SU-DHL-6 (cell line): Measurements from ENCODE around the gene SYNPR.

Source experiments
- H2AFZ ChIP-seq: fragments of 200-600 bp; sonication (generic); 2 replicates; pipeline ENCODE4 v1.6.1; 2014; ENCODE audit warnings: low read depth, mild to moderate bottlenecking, moderate library complexity, mixed read lengths, antibody characterized with exemption, low read length; ENCODE audit not compliant: severe bottlenecking
- H3F3A ChIP-seq: fragments of 200-600 bp; shearing (Covaris generic); 2 replicates; pipeline ENCODE4 v1.6.0; 2016; ENCODE audit warnings: antibody characterized with exemption, mild to moderate bottlenecking; ENCODE audit not compliant: insufficient read depth
- H3K27ac ChIP-seq: fragments of 200-600 bp; sonication (generic); 2 replicates; pipeline ENCODE4 v1.5.1; 2016; ENCODE audit warnings: low read depth, mild to moderate bottlenecking, low read length, moderate library complexity, mixed read lengths
- H3K27me3 ChIP-seq: fragments of 200-600 bp; sonication (generic), shearing (Covaris generic); 2 replicates; pipeline ENCODE4 v1.6.0; 2014; ENCODE audit warnings: mild to moderate bottlenecking, low read length
- H3K36me3 ChIP-seq: fragments of 200-600 bp; sonication (generic); 2 replicates; pipeline ENCODE4 v1.6.1; 2014; ENCODE audit warnings: mild to moderate bottlenecking, low read length, mixed read lengths
- H3K4me2 ChIP-seq: fragments of 300-600, 200-600 bp; shearing (Covaris generic), sonication (generic); 2 replicates; pipeline ENCODE4 v1.6.0; 2014; ENCODE audit warnings: low read length, low read depth, mild to moderate bottlenecking; ENCODE audit not compliant: poor library complexity, severe bottlenecking
- H3K4me3 ChIP-seq: fragments of 200-600 bp; sonication (generic); 2 replicates; pipeline ENCODE4 v1.5.1; 2014; ENCODE audit warnings: antibody characterized with exemption, low read length, mild to moderate bottlenecking, mixed read lengths; ENCODE audit not compliant: insufficient read depth, poor library complexity, severe bottlenecking
- H3K79me2 ChIP-seq: fragments of 200-600 bp; sonication (generic); 2 replicates; pipeline ENCODE4 v1.6.1; 2014; ENCODE audit warnings: mild to moderate bottlenecking, low read length, moderate library complexity; ENCODE audit not compliant: insufficient read depth
- H3K9ac ChIP-seq: fragments of 200-600 bp; sonication (generic); 2 replicates; pipeline ENCODE4 v1.7.0; 2014; ENCODE audit warnings: mild to moderate bottlenecking, low read length
- H3K9me2 ChIP-seq: fragments of 200-600 bp; sonication (generic); replicated peaks from 2 replicates; pipeline ENCODE4 v1.6.1; 2014; ENCODE audit warnings: low read length; ENCODE audit not compliant: insufficient read depth
- H3K9me3 ChIP-seq: fragments of 200-600 bp; sonication (generic); 2 replicates; pipeline ENCODE4 v1.6.1; 2014; ENCODE audit warnings: low read length, mixed read lengths; ENCODE audit not compliant: insufficient read depth
- H4K20me1 ChIP-seq: fragments of 200-600 bp; sonication (generic); 2 replicates; pipeline ENCODE4 v1.6.1; 2014; ENCODE audit warnings: low read depth, mild to moderate bottlenecking, antibody characterized with exemption, low read length, moderate library complexity, mixed read lengths
- EZH2phosphoT487 ChIP-seq: fragments of 200-600 bp; sonication (generic), shearing (Covaris generic); conservative IDR thresholded peaks from 2 replicates; pipeline ENCODE4 v1.6.1; 2018; ENCODE audit warnings: mild to moderate bottlenecking, antibody characterized with exemption, low read length, moderate library complexity, mixed read lengths
- TF ChIP-seq, protein P1 (sequence below): fragments of 200-600 bp; sonication (generic); IDR thresholded peaks from one replicate; pipeline ENCODE4 v1.5.1; 2017; ENCODE audit warnings: antibody characterized with exemption, mild to moderate bottlenecking, low read length, moderate library complexity; ENCODE audit not compliant: insufficient read depth, poor library complexity, severe bottlenecking

SYNPR gene

DNA sequence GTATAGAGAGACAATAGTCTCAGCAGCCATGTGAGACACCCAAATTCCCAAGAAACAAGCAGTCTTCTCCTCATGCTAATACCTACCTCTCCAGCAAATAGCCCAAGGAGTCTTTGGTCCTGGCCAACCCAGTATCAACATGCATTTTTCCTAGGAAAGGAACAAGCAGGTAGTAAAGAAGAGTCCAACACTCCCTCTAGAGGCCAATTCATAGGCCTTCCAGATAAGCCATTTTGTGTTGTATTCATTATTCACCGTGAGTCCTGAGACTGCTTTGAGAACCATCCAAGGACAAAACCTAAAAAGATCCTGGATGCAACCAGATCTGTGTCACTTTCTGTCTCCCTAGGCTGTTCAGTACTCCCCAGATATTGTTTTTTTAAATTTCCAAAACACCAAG is 310.8 kb downstream of the SYNPR start:
- H3K9me2 ChIP-seq, result no peaks in the 10 kb centered on the region
- no peaks in the 10 kb centered on the region for H3K27me3 ChIP-seq
- H3K9me3 ChIP-seq, result peaks cover 3% of the 10 kb centered on the region; the same call in 1 of the 2 replicates
- H4K20me1 ChIP-seq, result no peaks in the 10 kb centered on the region
- no peak overlapping the region for H2AFZ ChIP-seq
- H3K9ac ChIP-seq, result no peak overlapping the region
- H3K4me2 ChIP-seq, result no peak overlapping the region
- no peak overlapping the region for H3K27ac ChIP-seq
- no peak for TF ChIP-seq EZH2phosphoT487
- TF ChIP-seq, protein P1, sequence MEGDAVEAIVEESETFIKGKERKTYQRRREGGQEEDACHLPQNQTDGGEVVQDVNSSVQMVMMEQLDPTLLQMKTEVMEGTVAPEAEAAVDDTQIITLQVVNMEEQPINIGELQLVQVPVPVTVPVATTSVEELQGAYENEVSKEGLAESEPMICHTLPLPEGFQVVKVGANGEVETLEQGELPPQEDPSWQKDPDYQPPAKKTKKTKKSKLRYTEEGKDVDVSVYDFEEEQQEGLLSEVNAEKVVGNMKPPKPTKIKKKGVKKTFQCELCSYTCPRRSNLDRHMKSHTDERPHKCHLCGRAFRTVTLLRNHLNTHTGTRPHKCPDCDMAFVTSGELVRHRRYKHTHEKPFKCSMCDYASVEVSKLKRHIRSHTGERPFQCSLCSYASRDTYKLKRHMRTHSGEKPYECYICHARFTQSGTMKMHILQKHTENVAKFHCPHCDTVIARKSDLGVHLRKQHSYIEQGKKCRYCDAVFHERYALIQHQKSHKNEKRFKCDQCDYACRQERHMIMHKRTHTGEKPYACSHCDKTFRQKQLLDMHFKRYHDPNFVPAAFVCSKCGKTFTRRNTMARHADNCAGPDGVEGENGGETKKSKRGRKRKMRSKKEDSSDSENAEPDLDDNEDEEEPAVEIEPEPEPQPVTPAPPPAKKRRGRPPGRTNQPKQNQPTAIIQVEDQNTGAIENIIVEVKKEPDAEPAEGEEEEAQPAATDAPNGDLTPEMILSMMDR, result no peak
- no peak overlapping the region for H3K4me3 ChIP-seq
- no peaks in the 10 kb centered on the region for H3F3A ChIP-seq
- H3K79me2 ChIP-seq, result no peaks in the 10 kb centered on the region
- H3K36me3 ChIP-seq, result no peaks in the 10 kb centered on the region

DNA sequence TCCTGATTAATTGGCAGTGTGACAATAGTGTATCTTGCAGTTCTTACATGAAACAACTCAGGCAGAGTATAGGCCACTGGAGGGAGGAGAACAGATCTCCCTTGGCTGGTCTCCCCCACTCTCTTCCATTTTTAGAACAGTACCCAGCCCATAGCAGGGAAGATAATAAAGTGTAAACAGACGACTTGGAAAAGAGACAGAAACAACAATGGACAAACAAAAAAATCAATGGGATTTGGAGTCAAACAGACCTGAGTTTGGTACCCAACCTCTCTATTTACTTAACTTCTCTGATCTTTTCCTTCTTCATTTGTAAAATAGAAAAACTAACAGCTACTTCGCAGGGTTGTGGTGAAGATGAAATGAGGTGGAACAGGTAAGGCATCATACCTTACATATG is 315.7 kb downstream of the SYNPR start:
- Histone ChIP-seq H2AFZ (no peak overlapping the region), H3K4me3 (no peak overlapping the region), H3K27me3 (no peaks in the 10 kb centered on the region), H3K4me2 (no peak overlapping the region), H3F3A (no peaks in the 10 kb centered on the region), H3K9ac (no peak overlapping the region), H3K79me2 (no peaks in the 10 kb centered on the region), H3K27ac (no peak overlapping the region), H3K9me3 (no peaks in the 10 kb centered on the region; the same call in 1 of the 2 replicates), H4K20me1 (no peaks in the 10 kb centered on the region), H3K36me3 (no peaks in the 10 kb centered on the region), H3K9me2 (no peaks in the 10 kb centered on the region)
- no peak for TF ChIP-seq EZH2phosphoT487
- TF ChIP-seq, protein P1, result no peak

DNA sequence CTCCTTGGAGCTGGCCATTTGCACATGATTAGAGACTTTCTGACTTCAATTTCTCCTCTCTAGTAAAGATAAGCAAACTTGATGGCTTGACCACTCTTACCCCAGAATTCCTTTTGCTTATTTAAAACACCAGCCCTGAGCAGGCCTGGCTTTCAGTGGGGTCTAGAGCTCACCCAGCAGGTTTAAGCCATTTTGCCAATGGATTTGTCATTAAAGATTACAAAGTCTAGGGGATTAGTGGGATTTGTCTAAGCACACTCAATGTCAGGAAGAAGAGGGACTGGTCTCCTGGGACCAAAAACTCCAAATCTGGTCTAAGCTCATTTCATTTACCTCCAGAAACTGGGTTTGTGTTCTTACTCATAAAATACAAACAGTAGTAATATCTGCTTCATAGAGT is 317.1 kb downstream of the SYNPR start:
- H3K9me3 ChIP-seq, result no peaks in the 10 kb centered on the region
- no peak overlapping the region for H3K27ac ChIP-seq
- H4K20me1 ChIP-seq, result no peaks in the 10 kb centered on the region
- H3K9ac ChIP-seq, result no peak overlapping the region
- no peaks in the 10 kb centered on the region for H3K36me3 ChIP-seq
- H3K9me2 ChIP-seq, result no peaks in the 10 kb centered on the region
- no peak overlapping the region for H2AFZ ChIP-seq
- no peaks in the 10 kb centered on the region for H3F3A ChIP-seq
- H3K4me2 ChIP-seq, result no peak overlapping the region
- H3K27me3 ChIP-seq, result no peaks in the 10 kb centered on the region
- no peaks in the 10 kb centered on the region for H3K79me2 ChIP-seq
- no peak for TF ChIP-seq EZH2phosphoT487
- TF ChIP-seq, protein P1, result no peak
- H3K4me3 ChIP-seq, result no peak overlapping the region

DNA sequence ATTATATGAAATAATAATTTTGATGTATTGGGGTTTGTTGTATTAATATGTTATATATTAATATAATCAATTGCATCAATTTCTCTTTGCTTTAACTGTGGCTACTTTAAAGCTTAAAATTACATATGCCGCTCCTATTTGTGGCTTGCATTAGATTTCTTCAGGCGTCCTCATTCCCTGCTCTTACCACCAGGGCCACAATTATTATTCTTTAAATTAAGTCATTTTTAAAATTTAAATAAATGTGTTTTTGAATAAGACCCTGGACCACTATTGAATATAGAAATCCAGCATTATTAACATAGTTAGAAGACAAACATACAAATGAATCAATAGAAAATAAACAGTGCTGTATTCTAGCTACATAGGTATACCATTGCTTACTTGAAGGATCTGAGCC is 318.9 kb downstream of the SYNPR start:
- Histone ChIP-seq H4K20me1 (no peaks in the 10 kb centered on the region), H3K4me3 (no peak overlapping the region), H3F3A (no peaks in the 10 kb centered on the region), H3K27me3 (no peaks in the 10 kb centered on the region), H3K9me2 (no peaks in the 10 kb centered on the region), H3K27ac (no peak overlapping the region), H3K4me2 (no peak overlapping the region), H3K36me3 (no peaks in the 10 kb centered on the region), H3K9me3 (no peaks in the 10 kb centered on the region), H3K9ac (no peak overlapping the region), H2AFZ (no peak overlapping the region), H3K79me2 (no peaks in the 10 kb centered on the region)
- no peak for TF ChIP-seq EZH2phosphoT487
- TF ChIP-seq, protein P1, result no peak
